HL-60 (cell line): ENCODE data around the gene NALCN.

Experiments
- DNase-seq, 2 experiments: peaks; one replicate each; pipeline ENCODE4 v3.0.0-alpha.2; 2010 to 2020; ENCODE audit warnings: low read depth in 1 of 2, low spot score in 1 of 2
- H3K27ac ChIP-seq: fragments of 250-450 bp; sonication (Bioruptor Pico); replicated peaks from 2 replicates; pipeline ENCODE4 v1.5.1; 2020; ENCODE audit warnings: mild to moderate bottlenecking, moderate library complexity
- H3K27me3 ChIP-seq: fragments of 250-450 bp; sonication (Bioruptor Pico); 2 replicates; pipeline ENCODE4 v1.5.1; 2021; ENCODE audit warnings: mild to moderate bottlenecking, moderate library complexity; ENCODE audit not compliant: insufficient read depth, poor library complexity, severe bottlenecking
- H3K4me3 ChIP-seq: replicated peaks from 2 replicates; pipeline ENCODE4 v1.5.1; 2011; ENCODE audit warnings: mild to moderate bottlenecking, control low read depth, low read length; ENCODE audit not compliant: insufficient read depth
- GABPA ChIP-seq: IDR thresholded peaks from 2 replicates; pipeline ENCODE4 v1.6.1; 2012; ENCODE audit warnings: low read depth
- POLR2AphosphoS5 ChIP-seq: IDR thresholded peaks from 2 replicates; pipeline ENCODE4 v1.6.1; 2012; ENCODE audit warnings: low read depth
- SPI1 ChIP-seq: IDR thresholded peaks from 2 replicates; pipeline ENCODE4 v1.6.1; 2012; ENCODE audit warnings: low read depth, mild to moderate bottlenecking, borderline replicate concordance
- TF ChIP-seq, protein P1 (sequence below): IDR thresholded peaks from one replicate; pipeline ENCODE4 v1.5.1; 2011; ENCODE audit warnings: low read length, control low read depth, inconsistent platforms; ENCODE audit not compliant: insufficient read depth
- TF ChIP-seq, protein P2 (sequence below): IDR thresholded peaks from 2 replicates; pipeline ENCODE4 v1.6.1; 2012; ENCODE audit warnings: low read depth; ENCODE audit not compliant: insufficient replicate concordance

The NALCN gene

GRCh38 chr13:101035119-101035620 is 381.1 kb downstream of the NALCN start:
- H3K4me3 ChIP-seq, result no peak overlapping the region
- peaks cover 2% of the 10 kb centered on the region for H3K27me3 ChIP-seq
- TF ChIP-seq POLR2AphosphoS5 (no peak), GABPA (no peak), SPI1 (no peak)
- TF ChIP-seq, protein P1, sequence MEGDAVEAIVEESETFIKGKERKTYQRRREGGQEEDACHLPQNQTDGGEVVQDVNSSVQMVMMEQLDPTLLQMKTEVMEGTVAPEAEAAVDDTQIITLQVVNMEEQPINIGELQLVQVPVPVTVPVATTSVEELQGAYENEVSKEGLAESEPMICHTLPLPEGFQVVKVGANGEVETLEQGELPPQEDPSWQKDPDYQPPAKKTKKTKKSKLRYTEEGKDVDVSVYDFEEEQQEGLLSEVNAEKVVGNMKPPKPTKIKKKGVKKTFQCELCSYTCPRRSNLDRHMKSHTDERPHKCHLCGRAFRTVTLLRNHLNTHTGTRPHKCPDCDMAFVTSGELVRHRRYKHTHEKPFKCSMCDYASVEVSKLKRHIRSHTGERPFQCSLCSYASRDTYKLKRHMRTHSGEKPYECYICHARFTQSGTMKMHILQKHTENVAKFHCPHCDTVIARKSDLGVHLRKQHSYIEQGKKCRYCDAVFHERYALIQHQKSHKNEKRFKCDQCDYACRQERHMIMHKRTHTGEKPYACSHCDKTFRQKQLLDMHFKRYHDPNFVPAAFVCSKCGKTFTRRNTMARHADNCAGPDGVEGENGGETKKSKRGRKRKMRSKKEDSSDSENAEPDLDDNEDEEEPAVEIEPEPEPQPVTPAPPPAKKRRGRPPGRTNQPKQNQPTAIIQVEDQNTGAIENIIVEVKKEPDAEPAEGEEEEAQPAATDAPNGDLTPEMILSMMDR, result no peak
- TF ChIP-seq, protein P2, sequence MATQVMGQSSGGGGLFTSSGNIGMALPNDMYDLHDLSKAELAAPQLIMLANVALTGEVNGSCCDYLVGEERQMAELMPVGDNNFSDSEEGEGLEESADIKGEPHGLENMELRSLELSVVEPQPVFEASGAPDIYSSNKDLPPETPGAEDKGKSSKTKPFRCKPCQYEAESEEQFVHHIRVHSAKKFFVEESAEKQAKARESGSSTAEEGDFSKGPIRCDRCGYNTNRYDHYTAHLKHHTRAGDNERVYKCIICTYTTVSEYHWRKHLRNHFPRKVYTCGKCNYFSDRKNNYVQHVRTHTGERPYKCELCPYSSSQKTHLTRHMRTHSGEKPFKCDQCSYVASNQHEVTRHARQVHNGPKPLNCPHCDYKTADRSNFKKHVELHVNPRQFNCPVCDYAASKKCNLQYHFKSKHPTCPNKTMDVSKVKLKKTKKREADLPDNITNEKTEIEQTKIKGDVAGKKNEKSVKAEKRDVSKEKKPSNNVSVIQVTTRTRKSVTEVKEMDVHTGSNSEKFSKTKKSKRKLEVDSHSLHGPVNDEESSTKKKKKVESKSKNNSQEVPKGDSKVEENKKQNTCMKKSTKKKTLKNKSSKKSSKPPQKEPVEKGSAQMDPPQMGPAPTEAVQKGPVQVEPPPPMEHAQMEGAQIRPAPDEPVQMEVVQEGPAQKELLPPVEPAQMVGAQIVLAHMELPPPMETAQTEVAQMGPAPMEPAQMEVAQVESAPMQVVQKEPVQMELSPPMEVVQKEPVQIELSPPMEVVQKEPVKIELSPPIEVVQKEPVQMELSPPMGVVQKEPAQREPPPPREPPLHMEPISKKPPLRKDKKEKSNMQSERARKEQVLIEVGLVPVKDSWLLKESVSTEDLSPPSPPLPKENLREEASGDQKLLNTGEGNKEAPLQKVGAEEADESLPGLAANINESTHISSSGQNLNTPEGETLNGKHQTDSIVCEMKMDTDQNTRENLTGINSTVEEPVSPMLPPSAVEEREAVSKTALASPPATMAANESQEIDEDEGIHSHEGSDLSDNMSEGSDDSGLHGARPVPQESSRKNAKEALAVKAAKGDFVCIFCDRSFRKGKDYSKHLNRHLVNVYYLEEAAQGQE, result no peak
- no peak for DNase-seq
- H3K27ac ChIP-seq, result no peak overlapping the region

GRCh38 chr13:101026736-101027398 is 389.4 kb downstream of the NALCN start:
- TF ChIP-seq POLR2AphosphoS5, result no peak
- TF ChIP-seq, protein P2, result no peak
- DNase-seq, result no peak
- H3K4me3 ChIP-seq, result no peak overlapping the region
- no peak overlapping the region for H3K27ac ChIP-seq
- no peaks in the 10 kb centered on the region for H3K27me3 ChIP-seq

DNA sequence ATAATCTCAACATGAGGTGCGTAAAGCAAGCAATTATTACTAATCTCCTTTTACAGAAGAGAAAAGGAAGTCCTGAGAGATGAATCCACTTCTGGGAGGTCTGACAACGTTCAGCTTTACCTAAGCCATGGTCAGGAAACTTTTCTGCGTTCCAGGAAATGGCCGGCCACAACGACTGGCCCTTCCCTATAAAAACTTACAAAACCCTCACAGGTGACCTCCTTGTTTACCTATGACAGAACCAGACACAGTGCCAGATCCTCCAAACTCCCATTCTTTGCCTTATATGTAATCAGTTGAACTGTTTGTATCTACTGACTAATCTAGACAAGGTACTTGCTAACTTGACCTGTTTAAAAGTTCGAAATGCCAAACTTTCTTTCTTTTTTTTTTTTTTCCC is 390.0 kb downstream of the NALCN start:
- Histone ChIP-seq H3K27ac (no peak overlapping the region), H3K27me3 (no peaks in the 10 kb centered on the region)

More for the DNA sequence above, 390.0 kb downstream of the NALCN start:
- no peak for DNase-seq
- H3K4me3 ChIP-seq, result no peak overlapping the region
- TF ChIP-seq SPI1 (no peak), POLR2AphosphoS5 (no peak), GABPA (no peak)
- TF ChIP-seq, protein P2, result no peak
- TF ChIP-seq, protein P1, result no peak
